HG03280 (cell line): ENCODE data around the gene INSYN1.
"Not testable (repeated sequence)": the region's sequence is repeated elsewhere in the genome, so short reads cannot be mapped to it uniquely, and the experiment has no call there.

Experiments used
- ATAC-seq: cut with Tn5 transposase; IDR thresholded peaks from one replicate; pipeline ENCODE4 v1.9.1; 2021; ENCODE audit warnings: mild to moderate bottlenecking, moderate library complexity; ENCODE audit not compliant: unreplicated experiment

Gene INSYN1

DNA sequence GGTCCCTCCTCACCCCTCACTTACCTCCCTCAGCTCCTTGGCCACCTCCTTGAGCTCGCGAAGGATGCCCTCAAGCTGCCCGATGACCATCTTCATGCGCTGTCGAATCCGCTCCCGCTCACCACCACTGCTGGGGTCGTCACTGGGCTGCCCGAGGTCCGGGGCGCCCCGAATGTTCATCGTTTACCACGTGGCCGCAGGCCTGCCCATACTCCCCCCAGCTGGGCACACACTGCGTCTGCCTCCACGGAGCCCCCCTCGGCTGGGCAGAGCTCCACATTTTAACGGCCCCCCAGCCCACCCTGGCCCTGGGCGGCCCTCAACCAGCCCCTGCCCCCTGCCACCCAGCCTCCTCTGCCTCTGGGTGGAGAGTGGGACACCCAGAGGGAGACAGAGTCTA lies 2.2 kb downstream of the INSYN1 start:
- no peak for ATAC-seq

DNA sequence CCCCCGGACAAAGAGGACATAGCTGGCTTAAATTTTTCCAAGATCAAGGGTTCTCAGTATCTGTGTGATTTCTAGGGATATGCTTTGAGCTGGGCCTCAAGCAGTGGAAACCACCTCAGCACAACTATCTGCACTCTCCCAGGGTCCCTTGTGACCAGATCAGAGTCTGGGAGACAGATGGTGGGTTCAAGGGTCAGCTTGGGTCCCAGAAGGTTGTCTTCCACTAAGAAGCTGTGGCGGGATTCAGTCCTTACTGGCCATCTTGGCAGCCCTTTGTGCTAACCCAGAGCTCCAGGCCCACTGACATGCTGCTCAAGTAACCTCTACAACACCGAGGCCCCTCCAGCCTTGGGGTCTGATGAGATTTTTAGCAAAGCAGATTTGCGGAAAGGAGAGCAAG lies 2.7 kb downstream of the INSYN1 start:
- no peak for ATAC-seq

DNA sequence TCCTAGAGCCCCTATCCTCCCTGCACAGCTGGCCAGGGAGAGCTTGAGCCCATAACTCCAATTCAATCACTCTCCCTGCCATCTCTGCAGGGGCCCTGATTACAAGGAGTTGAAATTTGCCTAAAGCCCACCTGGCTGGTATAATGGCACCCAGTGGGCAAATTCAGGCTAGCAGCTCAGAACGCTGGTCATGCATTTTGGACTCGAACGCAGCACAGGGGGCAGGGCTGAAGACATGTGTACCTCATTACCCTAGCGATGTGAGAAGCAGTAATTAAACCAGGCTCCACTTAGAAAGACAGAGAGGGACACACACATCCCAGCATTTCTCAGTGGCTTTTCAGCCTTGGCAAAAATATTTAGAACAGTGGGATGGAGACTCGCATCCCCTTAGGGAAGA lies 3.2 kb downstream of the INSYN1 start:
- no peak for ATAC-seq

- no peak for ATAC-seq
Observed at GRCh38 chr15:73749533-73749932, 3.6 kb downstream of the INSYN1 start.

DNA sequence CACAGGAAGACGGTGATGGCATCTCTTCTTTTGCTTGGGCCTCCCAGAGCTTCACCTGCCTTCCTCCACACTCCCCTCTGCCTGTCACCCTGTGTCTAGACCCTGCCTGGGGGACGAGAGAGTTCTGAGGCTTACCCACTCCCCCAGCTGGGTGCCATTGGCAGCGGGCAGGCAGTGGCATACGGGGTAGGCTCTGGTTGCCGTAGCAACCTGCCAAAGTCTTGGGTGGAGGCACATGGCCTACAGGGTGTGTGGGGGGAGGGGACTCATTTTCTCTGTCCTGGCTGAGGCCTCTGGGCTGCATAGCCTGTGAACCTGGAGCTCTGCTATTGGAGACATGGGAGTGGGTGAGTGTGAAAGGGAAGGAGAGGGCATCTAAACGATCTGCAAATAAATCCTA lies 4.4 kb downstream of the INSYN1 start:
- ATAC-seq, result no peak

DNA sequence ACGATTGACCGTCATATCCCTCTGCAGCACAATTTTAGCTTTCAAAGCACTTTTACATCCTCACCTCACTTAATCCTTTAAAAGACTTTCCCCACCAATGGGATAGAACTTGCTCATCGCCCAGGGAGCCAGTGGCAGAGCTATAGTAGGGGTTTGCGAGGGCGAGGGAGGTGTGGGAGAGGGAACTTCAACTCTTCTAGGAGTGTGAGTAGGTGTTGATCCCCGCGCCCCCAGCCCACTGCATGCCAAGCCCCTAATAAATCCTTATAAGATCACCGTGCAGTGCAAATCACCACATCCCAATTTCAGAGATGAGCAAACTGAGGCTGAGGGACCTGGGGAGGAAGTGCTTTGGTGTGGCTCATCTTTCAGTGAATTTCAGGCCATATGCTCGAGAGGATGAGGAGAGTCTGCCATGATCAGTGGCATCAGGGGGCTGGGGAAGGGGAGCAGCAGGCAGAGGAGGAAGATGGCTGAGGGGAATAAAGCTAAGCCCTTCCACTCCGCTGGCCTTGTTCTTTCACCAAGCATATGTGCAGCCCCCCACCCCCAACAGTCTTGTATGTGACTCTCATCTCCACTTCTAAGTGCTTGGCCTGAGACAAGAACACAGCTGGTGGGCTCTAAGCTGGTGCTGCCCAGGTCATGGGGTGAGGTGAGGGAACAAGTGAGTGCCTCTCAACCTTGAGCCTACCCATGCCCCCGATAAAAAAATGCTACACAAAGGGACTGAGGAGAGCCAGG lies 5.1 kb downstream of the INSYN1 start:
- no peak for ATAC-seq

DNA sequence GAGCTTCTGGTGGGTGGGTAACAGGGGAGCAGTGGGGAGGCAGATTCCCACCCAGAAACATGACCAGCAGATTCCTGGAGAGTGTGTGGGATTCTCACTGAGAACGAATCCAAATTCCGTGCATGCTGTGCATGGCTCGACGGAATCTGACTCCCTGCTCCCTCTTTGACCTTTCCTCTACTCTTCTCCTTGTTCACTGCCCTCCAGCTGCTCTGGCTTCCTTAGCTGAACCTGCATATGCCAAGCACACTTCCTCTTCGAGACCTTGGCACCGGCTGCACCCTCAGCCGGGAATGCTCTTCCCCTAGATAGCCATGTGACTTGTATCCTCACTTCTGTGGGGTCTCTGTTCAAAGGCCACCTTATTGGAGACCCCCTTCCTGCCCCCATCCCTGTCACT lies 6.3 kb downstream of the INSYN1 start:
- no peak for ATAC-seq

DNA sequence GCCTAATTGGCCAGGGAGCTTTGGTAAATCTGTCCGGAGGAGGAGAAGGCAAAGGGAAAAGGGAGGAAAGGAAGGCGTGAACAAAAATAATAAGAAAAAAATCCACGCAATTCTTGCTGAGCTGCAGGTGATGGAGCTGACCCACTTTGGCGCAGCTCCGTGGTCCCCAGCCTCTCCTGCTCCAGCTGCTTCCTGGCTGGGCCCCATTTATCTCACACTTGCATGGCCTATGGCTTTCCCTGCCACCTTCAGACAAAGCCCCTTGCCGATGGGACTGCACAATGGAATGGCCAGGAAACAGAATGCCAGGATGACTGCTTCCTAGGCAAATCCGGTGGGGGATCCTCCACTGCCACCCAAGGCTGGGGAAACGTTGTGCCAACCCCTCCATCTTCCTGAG lies 6.9 kb downstream of the INSYN1 start:
- no peak for ATAC-seq

- no peak for ATAC-seq
Observed at GRCh38 chr15:73745073-73745472, 8.1 kb downstream of the INSYN1 start.

- no peak for ATAC-seq
Observed at GRCh38 chr15:73744293-73744692, 8.9 kb downstream of the INSYN1 start.

DNA sequence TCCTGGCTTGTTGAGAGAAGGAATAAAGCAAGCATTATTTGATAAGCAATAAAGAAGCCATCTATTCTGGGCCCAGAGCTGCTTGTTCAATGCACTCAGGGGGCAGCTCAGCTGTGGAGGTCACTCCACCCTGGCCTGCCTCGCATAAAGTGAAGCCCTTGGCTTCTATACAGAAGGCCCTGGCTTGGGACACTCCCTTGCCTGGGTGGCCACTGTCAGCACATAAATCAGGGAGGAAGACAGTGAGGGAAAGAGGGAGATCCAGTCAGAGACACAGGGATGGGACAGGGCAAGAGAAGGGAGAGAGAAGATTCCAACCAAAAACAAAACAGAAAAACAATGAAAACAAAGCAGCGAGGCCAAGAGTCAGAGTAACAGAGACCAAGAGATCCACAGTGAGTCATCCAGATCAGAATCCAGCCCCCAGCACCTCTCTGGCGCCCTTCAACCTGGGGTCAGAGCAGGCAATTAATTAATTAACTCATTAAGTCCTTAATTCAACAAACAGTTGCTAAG lies 11.8 kb downstream of the INSYN1 start:
- ATAC-seq, result no peak

- no peak for ATAC-seq
Observed at GRCh38 chr15:73740152-73741048, 12.8 kb downstream of the INSYN1 start.

- no peak for ATAC-seq
Observed at GRCh38 chr15:73737535-73737934, 15.6 kb downstream of the INSYN1 start.

DNA sequence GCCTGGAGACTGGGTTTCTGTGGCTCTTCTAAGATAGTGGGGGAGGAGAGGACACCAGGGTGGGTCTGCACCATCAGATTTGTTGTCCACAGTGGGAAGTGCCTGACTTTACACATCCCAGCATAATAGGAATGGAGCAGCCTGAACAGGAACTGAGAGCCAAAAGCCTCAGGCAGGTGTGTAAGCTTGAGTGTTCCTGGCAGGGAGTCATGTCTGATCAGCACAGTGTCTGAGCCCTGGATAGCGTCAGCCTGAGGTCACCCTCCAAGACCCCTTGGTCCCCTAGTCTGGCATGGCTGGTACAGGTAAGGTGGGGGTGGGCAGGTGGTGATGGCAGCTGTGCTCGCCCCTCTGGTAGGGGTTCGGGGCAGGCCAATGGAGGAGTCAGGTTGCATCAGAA lies 20.2 kb downstream of the INSYN1 start:
- no peak for ATAC-seq

GRCh38 chr15:73732051-73732450 lies 21.1 kb downstream of the INSYN1 start:
- not testable (repeated sequence) for ATAC-seq

GRCh38 chr15:73727330-73727976 lies 25.7 kb downstream of the INSYN1 start:
- ATAC-seq, result no peak

DNA sequence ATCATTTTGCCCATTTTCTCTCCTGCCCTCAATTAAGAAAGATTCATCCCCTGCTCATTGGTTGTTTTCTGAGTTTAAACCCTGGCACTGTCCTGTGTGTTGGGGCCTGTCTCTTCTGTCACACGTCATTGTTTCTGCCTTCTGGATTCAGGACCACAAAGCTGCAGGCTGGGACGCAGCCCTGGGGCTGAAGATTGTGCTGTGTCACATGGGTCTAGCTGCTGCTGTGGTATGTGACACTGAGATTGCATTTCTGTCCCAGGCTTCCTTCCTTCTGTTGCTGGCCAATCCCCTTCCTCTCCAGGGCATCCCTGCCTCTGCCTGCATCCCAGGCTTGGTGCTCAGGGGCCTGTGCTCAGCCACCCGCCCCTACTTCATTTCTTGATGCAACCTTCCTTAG lies 28.9 kb downstream of the INSYN1 start:
- no peak for ATAC-seq

- ATAC-seq, result no peak
Observed at GRCh38 chr15:73723191-73723590, 30.0 kb downstream of the INSYN1 start.

- no peak for ATAC-seq
Observed at GRCh38 chr15:73722425-73722824, 30.7 kb downstream of the INSYN1 start.

DNA sequence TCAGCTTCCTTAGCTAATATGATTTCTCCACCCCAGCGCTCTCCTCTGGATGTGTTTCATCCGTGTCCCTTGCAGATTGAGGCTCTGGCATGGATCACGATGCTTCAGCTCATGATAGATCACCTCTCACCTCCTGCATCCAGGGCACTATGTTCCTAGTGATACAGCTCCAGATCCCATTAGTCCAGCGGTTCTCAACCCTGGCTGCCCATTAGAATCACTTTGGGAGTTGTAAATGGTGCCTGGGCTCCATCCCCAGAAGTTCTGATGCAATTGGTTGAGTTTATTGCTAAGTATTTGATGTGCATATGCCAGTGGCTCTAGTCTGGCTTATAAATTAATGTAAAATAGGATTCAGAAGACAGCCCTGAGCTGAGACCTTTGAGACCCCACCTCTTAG lies 34.5 kb downstream of the INSYN1 start:
- ATAC-seq, result no peak

DNA sequence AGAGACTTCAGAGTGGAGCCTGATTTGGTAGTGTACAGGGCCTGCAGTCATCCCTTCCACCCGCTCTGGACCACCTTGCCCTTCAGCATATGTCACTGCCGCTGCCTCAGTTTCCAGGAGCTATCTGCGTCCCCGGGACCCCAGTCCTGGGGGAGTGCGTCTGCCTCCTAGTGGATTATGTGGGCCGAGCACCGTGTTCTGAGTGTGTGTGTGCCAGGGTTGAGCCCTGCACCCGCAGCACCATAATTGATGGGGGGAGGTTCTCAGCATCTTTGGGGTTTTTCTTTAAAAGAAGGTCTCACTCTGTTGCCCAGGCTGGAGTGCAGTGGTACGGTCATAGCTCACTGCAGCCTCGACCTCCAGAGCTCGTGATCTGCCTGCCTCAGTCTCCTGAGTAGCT lies 35.3 kb downstream of the INSYN1 start:
- ATAC-seq, result no peak

GRCh38 chr15:73717206-73717605 lies 35.9 kb downstream of the INSYN1 start:
- ATAC-seq, result no peak
